HG02973 (cell line): ENCODE data around the gene C2CD4C.
"Not testable (repeated sequence)": the region's sequence is repeated elsewhere in the genome, so short reads cannot be mapped to it uniquely, and the experiment has no call there.

Experiments
- ATAC-seq: cut with Tn5 transposase; IDR thresholded peaks from one replicate; pipeline ENCODE4 v1.9.1; 2021; ENCODE audit warnings: moderate library complexity; ENCODE audit not compliant: unreplicated experiment

C2CD4C gene

DNA sequence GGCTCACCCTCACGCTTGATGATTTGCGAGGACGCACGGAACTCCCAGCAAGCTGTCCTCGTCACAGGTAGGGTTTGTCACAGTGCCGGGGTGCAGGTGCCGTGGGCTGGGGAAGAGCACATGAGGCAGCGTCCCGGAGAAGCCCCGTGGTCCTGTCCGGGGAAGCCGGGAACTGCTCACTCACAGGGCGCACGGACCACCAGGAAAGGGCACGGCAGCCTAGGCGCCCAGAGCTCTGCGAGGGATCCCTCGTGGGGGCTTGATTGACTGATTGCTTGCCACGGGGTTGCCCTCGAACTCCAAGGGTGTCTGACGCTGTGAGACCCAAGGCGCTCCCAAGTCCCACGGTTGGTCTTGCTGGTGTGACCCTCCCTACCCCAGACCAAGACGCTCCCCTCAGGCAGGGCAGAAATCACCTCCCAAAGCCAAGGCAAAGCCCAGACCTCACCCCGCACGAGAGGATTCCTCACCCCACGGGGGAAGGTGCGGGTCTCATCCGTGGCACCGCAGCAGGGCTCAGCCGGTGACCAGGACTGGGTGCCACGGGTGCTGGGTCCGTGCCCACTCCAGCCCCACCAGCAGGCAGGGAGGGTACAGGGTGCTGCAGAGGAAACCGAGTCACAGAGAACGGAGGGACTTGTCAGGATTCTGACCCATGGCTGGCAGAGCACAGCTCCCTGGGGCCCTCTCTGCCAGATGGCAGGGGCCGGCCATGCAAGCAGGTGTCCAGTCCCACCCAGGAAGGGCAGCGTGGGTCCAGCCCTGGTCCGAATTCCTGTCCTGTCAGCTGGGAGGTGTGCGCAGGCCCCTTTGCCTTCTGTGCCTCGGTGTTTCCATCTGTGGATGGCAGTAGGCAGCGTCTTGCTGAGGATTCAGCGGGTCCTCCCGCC, 7.7 kb downstream of the C2CD4C start:
- no peak for ATAC-seq

DNA sequence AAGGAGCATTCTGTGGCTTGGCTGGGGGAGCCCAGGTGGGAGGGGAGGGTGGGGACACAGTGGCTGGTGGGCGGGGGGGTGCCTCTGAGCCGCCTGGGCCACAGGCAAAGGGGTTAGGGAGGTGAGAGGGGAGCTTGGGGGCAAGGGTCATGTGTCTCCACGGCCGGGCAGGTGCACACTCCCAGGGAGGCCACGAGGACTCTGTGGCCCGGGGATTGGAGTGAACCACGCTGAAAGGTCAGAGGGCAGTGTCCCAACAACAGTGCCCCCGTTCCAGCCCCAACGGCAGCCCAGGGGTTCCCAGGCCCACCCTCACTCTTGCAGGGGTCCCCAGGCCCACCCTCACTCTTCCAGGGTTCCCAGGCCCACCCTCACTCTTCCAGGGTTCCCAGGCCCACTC, 9.6 kb downstream of the C2CD4C start:
- ATAC-seq: no peak

DNA sequence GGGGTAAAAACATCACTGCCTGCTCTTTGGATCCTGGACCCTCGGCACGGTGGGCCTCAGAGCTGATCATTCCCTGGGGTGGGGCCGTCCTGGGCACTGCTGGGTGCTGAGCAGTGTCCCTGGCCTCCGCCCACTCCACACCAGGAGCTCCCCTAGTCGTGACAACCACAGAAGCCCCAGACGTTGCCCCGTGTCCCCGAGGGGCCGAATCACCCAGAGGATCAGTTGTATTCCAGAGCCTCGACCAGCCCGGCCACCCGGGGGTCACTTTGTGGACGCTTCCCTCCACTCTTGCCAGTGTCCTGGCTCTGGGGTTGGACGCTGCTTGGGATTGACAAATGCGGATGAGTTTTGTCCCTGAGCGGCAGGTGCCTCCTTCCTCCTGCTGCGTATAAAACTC, 10.2 kb downstream of the C2CD4C start:
- no peak for ATAC-seq

DNA sequence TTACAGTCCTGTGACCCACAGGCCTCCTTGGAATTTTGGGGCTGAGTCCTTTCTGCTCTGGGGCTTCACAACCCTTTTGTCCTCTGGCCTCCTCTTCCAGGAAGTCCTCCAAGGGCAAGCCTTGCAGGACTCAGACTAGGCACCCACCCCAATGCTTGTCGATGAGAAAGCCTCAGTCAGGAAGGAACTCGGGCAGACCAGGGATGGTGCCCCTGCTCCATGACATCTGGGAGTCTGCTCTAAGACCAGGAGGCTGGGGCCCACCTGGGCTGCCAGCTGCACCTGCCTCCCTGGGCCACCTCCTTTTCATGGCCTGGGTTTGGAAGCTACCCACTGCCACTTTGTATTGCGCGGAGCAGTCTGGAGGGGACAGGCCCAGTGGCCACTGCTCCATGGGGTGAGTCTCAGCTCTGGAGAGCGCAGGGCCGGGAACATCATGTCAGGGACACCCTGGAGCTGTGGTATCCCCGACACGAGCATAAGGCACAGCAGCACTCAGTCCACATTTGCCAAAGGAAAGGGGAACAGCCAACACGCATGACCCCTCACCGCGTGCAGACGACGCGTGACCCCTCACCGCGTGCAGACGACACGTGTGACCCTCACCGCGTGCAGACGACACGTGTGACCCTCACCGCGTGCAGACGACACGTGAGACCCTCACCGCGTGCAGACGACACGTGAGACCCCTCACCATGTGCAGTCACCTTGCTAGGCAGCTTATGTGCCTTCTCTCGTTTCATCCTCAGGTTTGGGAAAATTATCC, 10.8 kb downstream of the C2CD4C start:
- no peak for ATAC-seq

DNA sequence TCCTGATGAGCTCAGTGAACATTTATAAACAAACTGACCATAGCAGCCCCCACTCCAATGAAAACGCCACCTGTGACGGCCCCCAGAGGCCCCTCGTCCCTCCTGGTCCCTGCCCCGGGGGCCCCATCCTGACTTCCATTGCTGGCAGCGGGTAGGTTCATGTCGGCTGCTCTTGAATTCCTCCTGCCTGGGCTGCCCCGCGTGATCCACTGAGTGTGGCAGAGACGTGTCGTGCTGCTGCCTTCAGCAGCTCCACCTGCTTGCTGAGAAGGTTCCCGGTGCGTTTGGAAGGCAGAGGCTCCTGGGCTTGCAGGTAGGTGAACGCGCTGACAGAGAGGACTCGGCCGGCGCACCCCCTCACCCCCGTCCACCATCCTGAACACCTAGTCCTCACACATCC, 11.6 kb downstream of the C2CD4C start:
- ATAC-seq: no peak

DNA sequence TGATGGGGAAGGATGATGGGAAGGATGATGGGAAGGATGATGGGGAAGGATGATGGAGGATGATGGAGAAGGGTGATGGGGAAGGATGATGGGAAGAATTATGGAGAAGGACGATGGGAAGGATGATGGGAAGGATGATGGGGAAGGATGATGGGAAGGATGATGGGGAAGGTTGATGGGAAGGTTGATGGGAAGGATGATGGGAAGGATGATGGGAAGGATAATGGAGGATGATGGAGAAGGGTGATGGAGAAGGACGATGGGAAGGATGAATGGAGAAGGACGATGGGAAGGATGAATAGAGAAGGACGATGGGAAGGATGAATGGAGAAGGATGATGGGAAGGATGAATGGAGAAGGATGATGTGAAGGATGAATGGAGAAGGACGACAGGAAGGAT, 13.5 kb downstream of the C2CD4C start:
- no peak for ATAC-seq

DNA sequence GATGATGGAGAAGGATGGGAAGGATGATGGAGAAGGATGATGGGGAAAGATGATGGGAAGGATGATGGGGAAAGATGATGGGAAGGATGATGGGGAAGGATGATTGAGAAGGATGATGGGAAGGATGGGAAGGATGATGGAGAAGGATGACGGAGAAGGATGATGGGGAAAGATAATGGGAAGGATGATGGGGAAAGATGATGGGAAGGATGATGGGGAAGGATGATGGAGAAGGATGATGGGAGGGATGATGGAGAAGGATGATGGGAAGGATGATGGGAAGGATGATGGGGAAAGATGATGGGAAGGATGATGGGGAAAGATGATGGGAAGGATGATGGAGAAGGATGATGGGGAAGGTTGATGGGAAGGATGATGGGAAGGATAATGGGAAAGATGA, 14.1 kb downstream of the C2CD4C start:
- not testable (repeated sequence) for ATAC-seq

DNA sequence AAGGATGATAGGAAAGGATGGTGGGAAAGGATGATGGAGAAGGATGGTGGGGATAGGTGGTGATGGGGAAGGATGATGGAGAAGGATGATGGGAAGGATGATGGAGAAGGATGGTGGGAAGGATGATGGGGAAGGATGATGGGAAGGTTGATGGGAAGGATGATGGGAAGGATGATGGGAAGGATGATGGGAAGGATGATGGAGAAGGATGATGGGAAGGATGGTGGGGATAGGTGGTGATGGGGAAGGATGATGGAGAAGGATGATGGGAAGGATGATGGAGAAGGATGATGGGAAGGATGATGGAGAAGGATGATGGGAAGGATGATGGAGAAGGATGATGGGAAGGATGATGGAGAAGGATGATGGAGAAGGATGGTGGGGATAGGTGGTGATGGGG, 15.4 kb downstream of the C2CD4C start:
- not testable (repeated sequence) for ATAC-seq

DNA sequence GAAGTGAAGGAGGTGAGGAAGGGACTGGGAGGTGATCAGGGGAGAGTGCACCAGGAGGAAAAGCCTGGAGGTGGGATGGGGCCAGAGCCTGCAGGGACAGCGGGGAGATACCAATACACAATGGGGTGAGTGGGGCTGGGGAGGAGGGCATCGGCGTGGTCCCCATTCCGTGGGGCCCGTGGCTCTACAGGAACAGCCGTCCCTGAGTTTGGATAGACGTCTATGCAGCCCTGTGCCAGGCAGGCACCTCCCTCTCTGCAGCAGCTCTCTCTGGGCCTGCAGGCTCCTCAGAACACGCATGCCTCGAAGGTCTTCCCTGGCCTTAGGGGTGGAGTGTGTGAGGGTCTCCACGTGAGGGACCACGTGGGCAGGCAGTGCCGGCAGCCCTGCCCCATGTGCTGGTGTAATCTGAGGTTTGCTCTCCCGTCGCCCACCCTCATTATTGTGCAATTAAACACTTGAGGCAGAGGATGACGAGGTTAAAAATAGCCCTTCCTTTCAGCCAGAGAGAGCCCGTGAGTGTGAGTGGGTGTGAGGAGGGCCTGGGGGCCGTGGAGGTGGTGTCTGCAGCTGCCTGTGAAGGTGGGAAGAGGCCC, 16.5 kb downstream of the C2CD4C start:
- ATAC-seq: no peak

DNA sequence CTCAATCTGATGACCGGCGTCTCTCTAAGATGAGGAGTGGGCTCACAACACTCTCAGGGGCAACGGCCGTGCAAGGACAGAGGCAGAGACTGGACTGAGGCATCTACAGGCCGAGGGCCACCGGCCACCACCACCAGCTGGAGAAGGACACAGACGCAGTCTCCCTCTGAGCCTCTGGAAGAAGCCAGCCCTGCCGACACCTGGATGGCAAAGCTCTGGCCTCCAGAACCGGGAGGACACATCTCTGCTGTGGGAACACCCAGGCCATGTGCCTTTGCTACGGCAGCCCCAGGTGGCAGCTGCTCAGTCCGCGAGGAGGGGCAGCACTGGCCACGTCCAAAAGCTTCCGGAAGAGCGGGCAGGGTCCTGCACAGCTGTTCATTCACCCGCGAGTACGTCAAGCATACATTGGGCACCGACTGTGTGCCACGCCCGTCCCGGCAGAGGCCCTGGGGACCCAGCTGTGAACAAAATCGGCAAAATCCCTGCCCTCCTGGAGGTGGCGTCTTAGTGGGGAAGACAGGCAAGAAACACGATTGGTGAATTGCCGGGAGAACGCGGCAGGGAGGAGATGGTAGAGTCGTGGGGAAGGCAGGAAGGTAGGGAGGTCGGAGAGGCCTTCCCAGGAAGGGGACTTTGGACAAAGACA, 17.1 kb downstream of the C2CD4C start:
- no peak for ATAC-seq

DNA sequence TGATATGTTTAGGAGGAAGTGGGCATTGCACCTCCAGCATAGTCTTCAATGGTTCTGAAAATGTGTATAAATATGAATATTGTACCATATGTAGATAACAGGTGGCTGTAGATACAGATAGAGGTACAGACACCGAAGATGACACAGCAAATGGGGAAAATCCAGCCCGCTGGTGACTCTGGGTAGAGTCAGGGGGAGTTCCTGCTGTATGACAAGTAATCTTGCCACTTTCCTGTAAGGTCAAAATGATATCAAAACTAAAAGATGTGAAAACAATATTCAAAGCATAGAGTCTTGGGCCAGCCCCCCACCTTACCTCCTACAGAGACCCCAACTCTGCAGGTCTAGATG, 17.8 kb downstream of the C2CD4C start:
- no peak for ATAC-seq

DNA sequence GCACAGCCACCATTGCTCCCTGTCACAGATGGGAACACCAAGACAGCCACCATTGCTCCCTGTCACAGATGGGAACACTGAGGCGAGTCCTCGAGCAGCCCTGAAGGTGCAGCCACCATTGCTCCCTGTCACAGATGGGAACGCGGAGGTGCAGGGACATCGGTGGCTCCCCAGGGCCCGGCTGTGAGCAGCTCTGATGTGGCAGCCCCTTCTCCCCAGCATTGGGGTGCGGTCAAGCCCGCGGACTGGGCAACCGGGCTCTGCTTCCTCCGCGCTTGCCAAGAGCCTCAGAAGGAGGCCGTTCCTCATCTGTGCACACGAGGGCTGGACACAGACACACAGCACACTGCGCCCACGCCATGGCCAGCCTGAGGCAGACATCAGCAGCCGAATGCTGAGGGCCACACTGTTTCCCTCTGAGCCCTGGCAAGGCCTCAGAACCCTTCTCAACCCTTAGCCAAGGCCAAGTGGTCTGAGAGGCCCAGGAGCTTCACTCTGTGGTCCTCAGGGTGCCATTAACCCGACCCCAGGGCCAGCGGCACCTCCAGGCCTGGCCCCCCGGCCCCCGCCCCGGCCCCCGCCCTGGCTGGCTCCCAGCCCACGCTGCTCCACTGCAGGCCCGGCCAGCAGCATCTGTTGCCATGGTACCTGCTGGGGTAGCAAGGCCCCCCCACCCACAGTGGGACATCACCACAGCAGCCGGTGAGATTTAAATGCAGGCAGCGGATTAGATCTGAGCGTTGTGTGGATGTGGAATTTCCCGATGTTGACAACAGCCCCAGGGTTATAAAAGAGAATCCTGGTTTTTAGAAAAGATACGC, 18.4 kb downstream of the C2CD4C start:
- ATAC-seq: no peak

DNA sequence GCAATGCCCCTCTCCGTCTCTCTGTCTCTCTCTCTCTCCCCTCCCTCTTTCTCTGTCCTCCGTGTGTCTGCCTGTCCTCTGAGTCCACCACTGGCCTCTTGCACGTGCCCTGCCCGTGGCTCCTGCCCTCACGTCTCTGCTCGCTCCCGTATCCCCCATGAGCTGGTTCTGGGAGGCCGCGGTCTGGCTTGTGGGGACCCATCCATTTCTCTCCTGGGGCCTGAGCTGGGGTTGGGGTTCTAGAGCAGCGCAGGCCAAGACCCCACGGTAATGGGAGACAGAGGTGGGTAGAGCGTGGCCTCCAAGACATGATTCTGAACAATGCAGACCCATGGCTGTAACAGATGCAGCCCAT, 19.0 kb downstream of the C2CD4C start:
- no peak for ATAC-seq

DNA sequence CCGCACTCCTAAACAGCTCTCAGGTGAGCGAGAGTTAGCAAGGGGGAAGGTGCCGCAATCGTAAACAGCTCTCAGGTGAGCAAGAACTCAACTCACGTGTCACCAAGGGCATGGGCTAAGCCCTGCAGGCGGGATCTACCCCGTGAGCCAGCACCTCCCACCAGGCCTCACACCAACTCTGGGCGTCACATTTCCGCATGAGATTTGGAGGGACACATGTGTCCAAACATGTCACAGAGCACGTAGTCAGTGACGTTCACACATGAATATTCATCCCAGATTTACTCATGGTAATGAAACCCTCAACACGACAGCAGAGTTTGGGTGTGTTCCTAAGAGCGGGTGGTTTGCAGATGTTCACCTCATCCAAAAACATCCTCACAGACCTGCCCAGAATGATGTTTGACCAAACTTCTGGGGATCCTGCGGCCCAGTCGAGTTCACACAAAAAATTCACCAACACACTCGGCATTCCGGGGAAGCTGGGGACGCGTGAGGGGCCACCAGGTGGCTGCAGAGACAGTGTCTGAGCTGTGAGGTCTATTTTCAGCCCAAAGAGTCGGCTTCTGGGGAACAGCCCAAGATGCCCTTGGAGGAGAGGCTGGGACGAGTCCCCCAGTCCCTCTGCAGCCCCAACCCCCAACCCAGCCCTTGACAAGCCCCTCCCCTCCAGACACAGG, 19.6 kb downstream of the C2CD4C start:
- no peak for ATAC-seq

DNA sequence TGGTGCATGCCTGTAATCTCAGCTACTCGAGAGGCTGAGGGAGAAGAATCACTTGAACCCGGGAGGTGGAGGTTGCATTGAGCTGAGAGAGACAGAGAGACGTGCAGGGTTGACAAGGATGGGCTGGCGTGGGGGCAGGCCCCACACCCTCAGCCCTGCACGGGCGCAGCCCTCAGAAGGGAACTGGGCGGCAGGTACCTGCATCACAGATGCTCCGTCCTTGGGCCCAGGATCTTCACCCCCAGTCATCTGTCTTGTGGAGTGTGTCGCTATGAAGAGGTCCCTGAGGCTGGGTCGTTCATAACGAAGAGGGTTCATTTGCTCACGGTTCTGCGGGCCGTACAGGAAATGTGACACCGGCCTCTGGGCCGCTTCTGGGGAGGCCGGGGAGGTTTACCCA, 20.3 kb downstream of the C2CD4C start:
- ATAC-seq: no peak

DNA sequence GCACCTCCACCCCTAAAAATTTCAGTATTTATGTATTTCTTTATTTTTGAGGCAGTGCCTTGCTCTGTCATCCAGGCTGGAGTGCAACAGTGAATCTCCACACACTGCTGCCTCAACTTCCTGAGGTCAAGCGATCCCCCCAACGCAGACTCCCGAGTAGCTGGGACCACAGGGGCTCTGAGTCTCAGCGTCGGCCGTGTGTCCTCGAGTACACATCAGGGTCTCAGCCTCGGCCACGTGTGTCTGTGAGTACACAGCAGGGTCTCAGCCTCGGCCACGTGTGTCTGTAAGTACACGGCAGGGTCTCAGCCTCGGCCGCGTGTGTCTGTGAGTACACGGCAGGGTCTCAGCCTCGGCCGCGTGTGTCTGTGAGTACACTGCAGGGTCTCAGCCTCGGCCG, 21.2 kb downstream of the C2CD4C start:
- ATAC-seq: no peak

DNA sequence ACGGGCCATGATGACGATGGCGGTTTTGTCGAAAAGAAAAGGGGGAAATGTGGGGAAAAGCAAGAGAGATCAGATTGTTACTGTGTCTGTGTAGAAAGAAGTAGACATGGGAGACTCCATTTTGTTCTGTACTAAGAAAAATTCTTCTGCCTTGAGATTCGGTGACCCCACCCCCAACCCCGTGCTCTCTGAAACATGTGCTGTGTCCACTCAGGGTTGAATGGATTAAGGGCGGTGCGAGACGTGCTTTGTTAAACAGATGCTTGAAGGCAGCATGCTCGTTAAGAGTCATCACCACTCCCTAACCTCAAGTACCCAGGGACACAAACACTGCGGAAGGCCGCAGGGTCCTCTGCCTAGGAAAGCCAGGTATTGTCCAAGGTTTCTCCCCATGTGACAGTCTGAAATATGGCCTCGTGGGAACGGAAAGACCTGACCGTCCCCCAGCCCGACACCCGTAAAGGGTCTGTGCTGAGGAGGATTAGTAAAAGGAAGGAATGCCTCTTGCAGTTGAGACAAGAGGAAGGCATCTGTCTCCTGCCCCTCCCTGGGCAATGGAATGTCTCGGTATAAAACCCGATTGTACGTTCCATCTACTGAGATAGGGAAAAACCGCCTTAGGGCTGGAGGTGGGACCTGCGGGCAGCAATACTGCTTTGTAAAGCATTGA, 22.2 kb downstream of the C2CD4C start:
- not testable (repeated sequence) for ATAC-seq

DNA sequence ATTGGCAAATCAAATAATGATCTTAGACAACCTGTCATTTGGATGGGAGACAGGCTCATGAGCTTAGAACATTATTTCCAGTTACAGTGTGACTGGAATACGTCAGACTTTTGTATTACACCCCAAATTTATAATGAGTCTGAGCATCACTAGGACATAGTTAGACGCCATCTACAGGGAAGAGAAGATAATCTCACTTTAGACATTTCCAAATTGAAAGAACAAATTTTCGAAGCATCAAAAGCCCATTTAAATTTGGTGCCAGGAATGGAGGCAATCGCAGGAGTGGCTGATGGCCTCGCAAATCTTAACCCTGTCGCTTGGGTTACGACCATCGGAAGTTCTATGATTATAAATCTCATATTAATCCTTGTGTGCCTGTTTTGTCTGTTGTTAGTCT, 22.8 kb downstream of the C2CD4C start:
- ATAC-seq: not testable (repeated sequence)

DNA sequence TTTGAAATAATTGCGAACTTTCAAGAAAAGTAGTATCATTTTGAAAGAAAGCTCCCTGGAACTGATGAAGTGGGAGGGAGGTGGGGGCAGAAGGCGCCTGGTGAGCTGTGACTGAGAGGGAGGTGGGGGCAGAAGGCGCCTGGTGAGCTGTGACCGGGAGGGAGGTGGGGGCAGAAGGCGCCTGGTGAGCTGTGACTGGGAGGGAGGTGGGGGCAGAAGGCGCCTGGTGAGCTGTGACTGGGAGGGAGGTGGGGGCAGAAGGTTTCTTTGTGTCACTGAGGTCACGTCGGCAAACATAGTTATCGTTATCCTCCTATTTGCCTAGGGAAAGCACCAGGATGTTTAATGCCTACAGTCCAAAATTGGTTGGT, 24.2 kb downstream of the C2CD4C start:
- no peak for ATAC-seq
